B cell (primary cell): ENCODE results near the gene SLC30A2. TPM values are rescaled to one million over a fixed set of nuclear protein-coding genes. Genes with fewer than 3 reads are reported as not detected.

Experiments used
- ATAC-seq: fragments of 200-7000 bp; cut with Tn5 transposase; one replicate; pipeline ENCODE4 v1.10.0; 2021; ENCODE audit warnings: low read depth, mild to moderate bottlenecking, moderate number of reproducible peaks, moderate library complexity
- CTCF ChIA-PET: fragments of 350-600 bp; sonication (Branson Sonifier 250); formaldehyde crosslinking; loops from one replicate; lab custom pipeline; 2021; ENCODE audit warnings: antibody characterized with exemption, inconsistent platforms; lab: Charles Lee
- POLR2A ChIA-PET: fragments of 350-600 bp; sonication (Branson Sonifier 250); formaldehyde crosslinking; loops from one replicate; lab custom pipeline; 2021; ENCODE audit warnings: antibody characterized with exemption; lab: Charles Lee
- DNase-seq: peaks from one replicate; pipeline ENCODE4 v3.0.0; 2013
- H2AFZ ChIP-seq: 2 replicates; pipeline ENCODE4 v1.6.1; 2012; ENCODE audit warnings: mild to moderate bottlenecking, low read depth, low read length; ENCODE audit not compliant: insufficient read depth, poor library complexity, severe bottlenecking
- H3K27ac ChIP-seq, 2 donors: 1 replicate in 1 of 2; 2 replicates in 1 of 2; pipeline ENCODE4 v1.5.1; 2012 to 2013; ENCODE audit warnings: low read length in 2 of 2, mild to moderate bottlenecking in 2 of 2, moderate library complexity in 1 of 2
- H3K27me3 ChIP-seq, 4 experiments: fragments of 200-600 bp in 1 of 4; sonication (generic) in 1 of 4; replicated peaks in 1 of 4; 1 replicate in 2 of 4; 2 replicates in 2 of 4; pipeline versions ENCODE4 v1.6.1 to v1.7.0; 2013 to 2016; ENCODE audit warnings: low read length in 3 of 4, mild to moderate bottlenecking in 2 of 4, mixed read lengths in 1 of 4, moderate library complexity in 1 of 4; ENCODE audit not compliant: insufficient read depth in 4 of 4, control insufficient read depth in 3 of 4; ENCODE audit errors: control extremely low read depth in 1 of 4
- H3K36me3 ChIP-seq, 2 experiments: replicated peaks in 1 of 2; 1 replicate in 1 of 2; 2 replicates in 1 of 2; pipeline versions ENCODE4 v1.6.1 to v1.7.1; 2013; ENCODE audit warnings: low read length in 1 of 2; ENCODE audit not compliant: insufficient read depth in 2 of 2, control insufficient read depth in 1 of 2; ENCODE audit errors: control extremely low read depth in 1 of 2, extremely low read depth in 1 of 2
- H3K4me1 ChIP-seq, 2 donors: fragments of 200-600 bp in 1 of 2; sonication (generic) in 1 of 2; 1 replicate in 1 of 2; 2 replicates in 1 of 2; pipeline versions ENCODE4 v1.5.1 to v1.6.1; 2013 to 2017; ENCODE audit warnings: low read length in 2 of 2; ENCODE audit not compliant: control insufficient read depth in 2 of 2, insufficient read depth in 2 of 2
- H3K4me2 ChIP-seq: replicated peaks from 2 replicates; pipeline ENCODE3; 2012; ENCODE audit warnings: mild to moderate bottlenecking, low read depth, low read length; ENCODE audit not compliant: poor library complexity, severe bottlenecking
- H3K4me3 ChIP-seq, 5 experiments: fragments of 200-600 bp in 1 of 5; sonication (generic) in 1 of 5; 1 replicate in 3 of 5; 2 replicates in 2 of 5; pipeline versions ENCODE4 v1.5.1 to v1.7.0; 2011 to 2016; ENCODE audit warnings: low read length in 4 of 5, mild to moderate bottlenecking in 4 of 5, low read depth in 2 of 5, control low read depth in 1 of 5, moderate library complexity in 1 of 5; ENCODE audit not compliant: insufficient read depth in 1 of 5; ENCODE audit errors: control extremely low read depth in 1 of 5, extremely low read depth in 1 of 5
- H3K79me2 ChIP-seq: fragments of 200-600 bp; sonication (generic); one replicate; pipeline ENCODE4 v1.6.0; 2016; ENCODE audit warnings: low read length; ENCODE audit not compliant: control insufficient read depth, insufficient read depth
- H3K9ac ChIP-seq: fragments of 200-600 bp; sonication (generic); 2 replicates; pipeline ENCODE4 v1.6.1; 2017; ENCODE audit warnings: mild to moderate bottlenecking, low read length, moderate library complexity
- H3K9me3 ChIP-seq, 3 donors: one replicate each; pipeline versions ENCODE4 v1.6.1 to v1.7.1; 2013; ENCODE audit warnings: low read length in 2 of 3; ENCODE audit not compliant: control insufficient read depth in 2 of 3, insufficient read depth in 1 of 3; ENCODE audit errors: control extremely low read depth in 1 of 3
- H4K20me1 ChIP-seq: 2 replicates; pipeline ENCODE4 v1.6.0; 2012; ENCODE audit warnings: mild to moderate bottlenecking, low read length; ENCODE audit not compliant: insufficient read depth, control insufficient read depth, poor library complexity, severe bottlenecking
- H3K27ac Mint-ChIP-seq: one replicate; pipeline ENCODE4 v1.8.0; 2021; ENCODE audit warnings: mixed read lengths
- H3K27me3 Mint-ChIP-seq: one replicate; pipeline ENCODE4 v1.8.0; 2021; ENCODE audit warnings: mixed read lengths
- H3K4me1 Mint-ChIP-seq: one replicate; pipeline ENCODE4 v1.8.0; 2021; ENCODE audit warnings: mixed read lengths
- H3K4me3 Mint-ChIP-seq: one replicate; pipeline ENCODE4 v1.8.0; 2021; ENCODE audit warnings: mixed read lengths
- H3K9me3 Mint-ChIP-seq: one replicate; pipeline ENCODE4 v1.8.0; 2022; ENCODE audit warnings: mixed read lengths; ENCODE audit not compliant: insufficient read depth
- CTCF ChIP-seq: fragments of 200-600 bp; IDR thresholded peaks from one replicate; pipeline ENCODE4 v1.8.0; 2022; ENCODE audit warnings: antibody characterized with exemption, mild to moderate bottlenecking
- EZH2 ChIP-seq: IDR thresholded peaks from 2 replicates; pipeline ENCODE4 v1.6.1; 2012; ENCODE audit warnings: borderline replicate concordance, low read depth, mild to moderate bottlenecking, moderate library complexity, low read length; ENCODE audit not compliant: insufficient read depth, poor library complexity, severe bottlenecking
- WGBS: methylation state at CpG from one replicate; pipeline ENCODE4 v1.1.5; 2013; ENCODE audit warnings: missing lambda C conversion rate; ENCODE audit not compliant: insufficient coverage; 5-methylcytosine and 5-hydroxymethylcytosine counted together
- intact Hi-C: fragments of 100-400 bp; cut with micrococcal nuclease; formaldehyde crosslinking; loops from one replicate; pipeline ENCODE4 v1.10.0; 2022
- polyA plus RNA-seq: library from polyadenylated mRNA; depleted of rRNA; stranded (reverse); fragments of >200 nt; gene quantifications from 2 replicates; pipeline ENCODE4 v1.2.3, GENCODE V29; 2012
- total RNA-seq, 2 donors: library from RNA; stranded (reverse); fragments of 120-200 nt in 1 of 2; gene quantifications; 1 replicate in 1 of 2; 2 replicates in 1 of 2; pipeline versions ENCODE4 v1.2.3 to v1.2.4, GENCODE V29; 2013 to 2022

Gene SLC30A2
- total and polyA plus RNA-seq, 2 donors (not counting 1 experiment from before 2014, with no cell fraction given): not detected

- Mint-ChIP-seq H3K9me3 (no peaks in the 10 kb centered on the region), H3K27ac (no peak overlapping the region), H3K4me3 (no peak overlapping the region), H3K4me1 (peaks cover 1% of the 10 kb centered on the region), H3K27me3 (peaks cover 13% of the 10 kb centered on the region)
- H3K79me2 ChIP-seq: no peaks in the 10 kb centered on the region
- peaks cover 0 to 14% (median 0%) of the 10 kb centered on the region in 4 experiments for H3K27me3 ChIP-seq
- no peak overlapping the region for H3K4me2 ChIP-seq
- H3K9me3 ChIP-seq: no peaks in the 10 kb centered on the region
- no peak overlapping the region for H3K9ac ChIP-seq
- no peak for ATAC-seq
- no peak overlapping the region for H2AFZ ChIP-seq
- TF ChIP-seq EZH2 (no peak), CTCF (no peak)
- 86% methylated on average over 14 of the region's 15 CpGs for WGBS
- ChIA-PET POLR2A (no interaction called here), CTCF (no interaction called here)
- no peaks in the 10 kb centered on the region for H4K20me1 ChIP-seq
- no peak overlapping the region for H3K4me3 ChIP-seq
- no peaks in the 10 kb centered on the region for H3K4me1 ChIP-seq
- intact Hi-C loops: no loop called here
- H3K27ac ChIP-seq: no peak overlapping the region
- no peaks in the 10 kb centered on the region for H3K36me3 ChIP-seq
- DNase-seq: no peak
Measured at GRCh38 chr1:26029054-26029863, 16.7 kb downstream of the SLC30A2 start.

DNA sequence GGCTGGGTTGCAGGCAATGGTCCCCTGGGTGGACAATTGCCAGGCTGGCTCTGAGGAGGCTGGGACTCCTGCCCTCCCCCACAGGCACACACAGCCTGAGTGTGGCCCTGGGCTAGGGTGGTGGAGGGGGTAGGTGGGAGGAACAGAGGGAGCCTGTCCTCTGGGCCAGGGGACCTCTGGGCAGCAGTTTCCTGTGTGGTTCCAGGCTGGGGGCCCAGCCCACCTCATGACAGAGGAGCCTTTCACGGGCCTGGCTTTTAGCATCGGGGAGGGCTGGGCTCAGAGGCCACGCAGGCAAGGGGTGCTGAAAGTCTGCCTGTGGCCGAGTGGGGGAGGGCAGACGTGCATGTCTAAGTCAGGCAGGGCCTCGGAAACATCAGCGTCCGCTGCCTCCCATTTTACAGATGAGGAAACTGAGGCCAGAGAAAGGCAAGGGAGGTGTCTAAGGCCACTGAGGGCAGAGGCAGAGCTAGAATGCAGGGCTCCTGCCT lies 17.4 kb downstream of the SLC30A2 start:
- POLR2A ChIA-PET: no interaction called here
- Histone ChIP-seq H2AFZ (no peak overlapping the region), H3K4me3 (no peak overlapping the region), H3K27me3 (peaks cover 0 to 11% (median 0%) of the 10 kb centered on the region in 4 experiments), H3K4me2 (no peak overlapping the region), H3K79me2 (no peaks in the 10 kb centered on the region), H3K9ac (no peak overlapping the region), H3K27ac (no peak overlapping the region), H3K9me3 (no peaks in the 10 kb centered on the region), H3K36me3 (no peaks in the 10 kb centered on the region), H3K4me1 (no peaks in the 10 kb centered on the region), H4K20me1 (no peaks in the 10 kb centered on the region)
- CTCF ChIA-PET: no interaction called here
- H3K4me3 Mint-ChIP-seq: no peak overlapping the region
- H3K9me3 Mint-ChIP-seq: no peaks in the 10 kb centered on the region
- no peaks in the 10 kb centered on the region for H3K4me1 Mint-ChIP-seq
- TF ChIP-seq CTCF (no peak), EZH2 (no peak)
- H3K27ac Mint-ChIP-seq: no peak overlapping the region
- ATAC-seq (no peak), DNase-seq (no peak)
- peaks cover 9% of the 10 kb centered on the region for H3K27me3 Mint-ChIP-seq
- WGBS: 87% methylated on average over 7 of the region's 8 CpGs
- intact Hi-C loops: no loop called here
